GM23248 (cell line): Measurements from ENCODE around the gene SMC1A.

ENCODE experiments used
- EZH2 ChIP-seq: fragments of 200-600 bp; sonication (generic); IDR thresholded peaks from 2 replicates; pipeline ENCODE4 v1.6.1; 2018; ENCODE audit warnings: antibody characterized with exemption, mild to moderate bottlenecking; ENCODE audit not compliant: insufficient read depth, poor library complexity, severe bottlenecking
- EZH2phosphoT487 ChIP-seq: fragments of 200-600 bp; sonication (generic); IDR thresholded peaks from 2 replicates; pipeline ENCODE4 v1.6.1; 2018; ENCODE audit warnings: antibody characterized with exemption, moderate library complexity, mild to moderate bottlenecking, low read depth; ENCODE audit not compliant: insufficient read depth

- TF ChIP-seq EZH2 (no peak), EZH2phosphoT487 (no peak)
Measured at GRCh38 chrX:53422861-53423306, 430 bp upstream of the SMC1A start, which contains the start of gene RIBC1.
